Ishikawa (cell line): ENCODE data around the gene PRSS2.

Source experiments
- CEBPB ChIP-seq: IDR thresholded peaks from 2 replicates; pipeline ENCODE4 v1.6.1; 2012
- CREB1 ChIP-seq: IDR thresholded peaks from 2 replicates; pipeline ENCODE4 v1.6.1; 2012; ENCODE audit warnings: low read depth
- EGR1 ChIP-seq: IDR thresholded peaks from 2 replicates; pipeline ENCODE4 v1.6.1; 2012
- EP300 ChIP-seq: IDR thresholded peaks from 2 replicates; pipeline ENCODE4 v1.6.1; 2012; ENCODE audit warnings: borderline replicate concordance
- FOXM1 ChIP-seq: IDR thresholded peaks from 2 replicates; pipeline ENCODE4 v1.6.1; 2012; ENCODE audit warnings: low read depth, borderline replicate concordance
- NFIC ChIP-seq: IDR thresholded peaks from 2 replicates; pipeline ENCODE4 v1.6.1; 2012
- RAD21 ChIP-seq: IDR thresholded peaks from 2 replicates; pipeline ENCODE4 v1.6.1; 2012; ENCODE audit warnings: low read depth
- TAF1 ChIP-seq: IDR thresholded peaks from 2 replicates; pipeline ENCODE4 v1.6.1; 2012; ENCODE audit warnings: low read depth, mild to moderate bottlenecking
- TCF12 ChIP-seq: IDR thresholded peaks from 2 replicates; pipeline ENCODE4 v1.6.1; 2012; ENCODE audit warnings: low read depth
- TEAD4 ChIP-seq: IDR thresholded peaks from 2 replicates; pipeline ENCODE4 v1.6.1; 2012
- YY1 ChIP-seq: IDR thresholded peaks from 2 replicates; pipeline ENCODE4 v1.6.1; 2012; ENCODE audit warnings: low read depth
- ZBTB7A ChIP-seq: IDR thresholded peaks from 2 replicates; pipeline ENCODE4 v1.6.1; 2012; ENCODE audit warnings: low read depth
- TF ChIP-seq, protein P1 (sequence below): IDR thresholded peaks from 2 replicates; pipeline ENCODE4 v1.6.1; 2012; ENCODE audit warnings: low read depth, mild to moderate bottlenecking
- TF ChIP-seq, protein P2 (sequence below): IDR thresholded peaks from 2 replicates; pipeline ENCODE4 v1.6.1; 2012
- TF ChIP-seq, protein P3 (sequence below): IDR thresholded peaks from 2 replicates; pipeline ENCODE4 v1.6.1; 2012

The PRSS2 gene

DNA sequence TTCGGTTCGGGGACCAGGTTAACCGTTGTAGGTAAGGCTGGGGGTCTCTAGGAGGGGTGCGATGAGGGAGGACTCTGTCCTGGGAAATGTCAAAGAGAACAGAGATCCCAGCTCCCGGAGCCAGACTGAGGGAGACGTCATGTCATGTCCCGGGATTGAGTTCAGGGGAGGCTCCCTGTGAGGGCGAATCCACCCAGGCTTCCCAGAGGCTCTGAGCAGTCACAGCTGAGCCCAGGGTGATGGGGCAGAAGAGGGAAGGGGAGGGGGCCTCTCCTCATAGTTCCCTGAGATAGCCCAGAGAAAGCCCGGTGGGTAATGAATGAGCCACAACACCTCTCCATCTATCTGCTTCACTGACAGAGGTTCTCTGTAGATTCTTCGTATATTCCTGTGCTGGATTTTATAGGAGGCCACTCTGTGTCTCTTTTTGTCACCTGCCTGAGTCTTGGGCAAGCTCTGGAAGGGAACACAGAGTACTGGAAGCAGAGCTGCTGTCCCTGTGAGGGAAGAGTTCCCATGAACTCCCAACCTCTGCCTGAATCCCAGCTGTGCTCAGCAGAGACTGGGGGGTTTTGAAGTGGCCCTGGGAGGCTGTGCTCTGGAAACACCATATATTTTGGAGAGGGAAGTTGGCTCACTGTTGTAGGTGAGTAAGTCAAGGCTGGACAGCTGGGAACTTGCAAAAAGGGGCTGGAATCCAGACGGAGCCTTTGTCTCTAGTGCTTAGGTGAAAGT, 16.4 kb downstream of the PRSS2 start:
- no peak for TF ChIP-seq EGR1
- TF ChIP-seq, protein P1, sequence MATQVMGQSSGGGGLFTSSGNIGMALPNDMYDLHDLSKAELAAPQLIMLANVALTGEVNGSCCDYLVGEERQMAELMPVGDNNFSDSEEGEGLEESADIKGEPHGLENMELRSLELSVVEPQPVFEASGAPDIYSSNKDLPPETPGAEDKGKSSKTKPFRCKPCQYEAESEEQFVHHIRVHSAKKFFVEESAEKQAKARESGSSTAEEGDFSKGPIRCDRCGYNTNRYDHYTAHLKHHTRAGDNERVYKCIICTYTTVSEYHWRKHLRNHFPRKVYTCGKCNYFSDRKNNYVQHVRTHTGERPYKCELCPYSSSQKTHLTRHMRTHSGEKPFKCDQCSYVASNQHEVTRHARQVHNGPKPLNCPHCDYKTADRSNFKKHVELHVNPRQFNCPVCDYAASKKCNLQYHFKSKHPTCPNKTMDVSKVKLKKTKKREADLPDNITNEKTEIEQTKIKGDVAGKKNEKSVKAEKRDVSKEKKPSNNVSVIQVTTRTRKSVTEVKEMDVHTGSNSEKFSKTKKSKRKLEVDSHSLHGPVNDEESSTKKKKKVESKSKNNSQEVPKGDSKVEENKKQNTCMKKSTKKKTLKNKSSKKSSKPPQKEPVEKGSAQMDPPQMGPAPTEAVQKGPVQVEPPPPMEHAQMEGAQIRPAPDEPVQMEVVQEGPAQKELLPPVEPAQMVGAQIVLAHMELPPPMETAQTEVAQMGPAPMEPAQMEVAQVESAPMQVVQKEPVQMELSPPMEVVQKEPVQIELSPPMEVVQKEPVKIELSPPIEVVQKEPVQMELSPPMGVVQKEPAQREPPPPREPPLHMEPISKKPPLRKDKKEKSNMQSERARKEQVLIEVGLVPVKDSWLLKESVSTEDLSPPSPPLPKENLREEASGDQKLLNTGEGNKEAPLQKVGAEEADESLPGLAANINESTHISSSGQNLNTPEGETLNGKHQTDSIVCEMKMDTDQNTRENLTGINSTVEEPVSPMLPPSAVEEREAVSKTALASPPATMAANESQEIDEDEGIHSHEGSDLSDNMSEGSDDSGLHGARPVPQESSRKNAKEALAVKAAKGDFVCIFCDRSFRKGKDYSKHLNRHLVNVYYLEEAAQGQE, result no peak
- TF ChIP-seq CREB1, result no peak
- no peak for TF ChIP-seq TAF1
- no peak for TF ChIP-seq CEBPB
- no peak for TF ChIP-seq NFIC
- no peak for TF ChIP-seq EP300
- no peak for TF ChIP-seq RAD21
- TF ChIP-seq ZBTB7A, result no peak
- TF ChIP-seq YY1, result no peak
- TF ChIP-seq TEAD4, result no peak
- TF ChIP-seq, protein P2, sequence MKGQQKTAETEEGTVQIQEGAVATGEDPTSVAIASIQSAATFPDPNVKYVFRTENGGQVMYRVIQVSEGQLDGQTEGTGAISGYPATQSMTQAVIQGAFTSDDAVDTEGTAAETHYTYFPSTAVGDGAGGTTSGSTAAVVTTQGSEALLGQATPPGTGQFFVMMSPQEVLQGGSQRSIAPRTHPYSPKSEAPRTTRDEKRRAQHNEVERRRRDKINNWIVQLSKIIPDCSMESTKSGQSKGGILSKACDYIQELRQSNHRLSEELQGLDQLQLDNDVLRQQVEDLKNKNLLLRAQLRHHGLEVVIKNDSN, result no peak
- TF ChIP-seq, protein P3, sequence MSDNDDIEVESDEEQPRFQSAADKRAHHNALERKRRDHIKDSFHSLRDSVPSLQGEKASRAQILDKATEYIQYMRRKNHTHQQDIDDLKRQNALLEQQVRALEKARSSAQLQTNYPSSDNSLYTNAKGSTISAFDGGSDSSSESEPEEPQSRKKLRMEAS, result no peak
- TF ChIP-seq FOXM1, result no peak
- no peak for TF ChIP-seq TCF12

DNA sequence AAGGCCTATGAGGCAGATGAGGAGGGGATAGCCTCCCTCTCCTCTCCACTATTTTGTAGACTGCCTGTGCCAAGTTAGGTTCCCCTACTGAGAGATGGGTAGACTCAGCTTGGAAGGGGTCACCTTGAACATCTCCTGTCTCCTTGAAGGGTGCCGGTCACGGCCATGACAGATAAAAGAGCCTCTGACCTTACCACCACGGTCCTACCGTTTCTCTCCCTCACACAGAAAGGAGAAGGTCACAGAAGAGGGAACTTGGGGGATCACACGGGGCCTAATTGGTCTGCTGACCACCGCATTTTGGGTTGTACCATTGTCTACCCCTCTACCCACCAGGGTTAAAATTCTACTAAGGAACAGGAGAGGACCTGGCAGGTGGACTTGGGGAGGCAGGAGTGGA, 17.0 kb downstream of the PRSS2 start:
- TF ChIP-seq TEAD4, result no peak
- TF ChIP-seq, protein P1, result no peak
- no peak for TF ChIP-seq EGR1

DNA sequence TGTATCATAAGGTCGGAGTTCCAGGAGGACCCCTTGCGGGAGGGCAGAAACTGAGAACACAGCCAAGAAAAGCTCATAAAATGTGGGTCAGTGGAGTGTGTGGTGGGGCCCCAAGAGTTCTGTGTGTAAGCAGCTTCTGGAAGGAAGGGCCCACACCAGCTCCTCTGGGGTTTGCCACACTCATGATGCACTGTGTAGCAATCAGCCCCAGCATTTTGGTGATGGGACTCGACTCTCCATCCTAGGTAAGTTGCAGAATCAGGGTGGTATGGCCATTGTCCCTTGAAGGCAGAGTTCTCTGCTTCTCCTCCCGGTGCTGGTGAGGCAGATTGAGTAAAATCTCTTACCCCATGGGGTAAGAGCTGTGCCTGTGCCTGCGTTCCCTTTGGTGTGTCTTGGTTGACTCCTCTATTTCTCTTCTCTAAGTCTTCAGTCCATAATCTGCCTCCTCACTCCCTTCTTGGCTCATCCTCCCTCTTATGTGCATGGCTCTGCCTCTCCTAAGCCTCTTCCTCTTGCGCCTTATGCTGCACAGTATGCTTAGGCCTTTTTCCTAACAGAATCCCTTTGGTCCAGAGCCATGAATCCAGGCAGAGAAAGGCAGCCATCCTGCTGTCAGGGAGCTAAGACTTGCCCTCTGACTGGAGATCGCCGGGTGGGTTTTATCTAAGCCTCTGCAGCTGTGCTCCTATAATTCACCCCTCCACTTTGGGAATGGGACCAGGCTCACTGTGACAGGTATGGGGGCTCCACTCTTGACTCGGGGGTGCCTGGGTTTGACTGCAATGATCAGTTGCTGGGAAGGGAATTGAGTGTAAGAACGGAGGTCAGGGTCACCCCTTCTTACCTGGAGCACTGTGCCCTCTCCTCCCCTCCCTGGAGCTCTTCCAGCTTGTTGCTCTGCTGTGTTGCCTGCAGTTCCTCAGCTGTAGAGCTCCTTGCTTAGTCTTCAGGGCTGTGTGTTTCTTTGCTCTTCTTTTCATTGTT, 17.8 kb downstream of the PRSS2 start:
- TF ChIP-seq, protein P1, result no peak
- TF ChIP-seq TEAD4, result no peak
- TF ChIP-seq EGR1, result no peak
- TF ChIP-seq, protein P2, result no peak
- TF ChIP-seq CREB1, result no peak
- TF ChIP-seq CEBPB, result no peak
- TF ChIP-seq NFIC, result no peak
- no peak for TF ChIP-seq TCF12
- no peak for TF ChIP-seq TAF1
- no peak for TF ChIP-seq RAD21
- TF ChIP-seq FOXM1, result no peak
- TF ChIP-seq, protein P3, result no peak
- no peak for TF ChIP-seq EP300
- no peak for TF ChIP-seq ZBTB7A

DNA sequence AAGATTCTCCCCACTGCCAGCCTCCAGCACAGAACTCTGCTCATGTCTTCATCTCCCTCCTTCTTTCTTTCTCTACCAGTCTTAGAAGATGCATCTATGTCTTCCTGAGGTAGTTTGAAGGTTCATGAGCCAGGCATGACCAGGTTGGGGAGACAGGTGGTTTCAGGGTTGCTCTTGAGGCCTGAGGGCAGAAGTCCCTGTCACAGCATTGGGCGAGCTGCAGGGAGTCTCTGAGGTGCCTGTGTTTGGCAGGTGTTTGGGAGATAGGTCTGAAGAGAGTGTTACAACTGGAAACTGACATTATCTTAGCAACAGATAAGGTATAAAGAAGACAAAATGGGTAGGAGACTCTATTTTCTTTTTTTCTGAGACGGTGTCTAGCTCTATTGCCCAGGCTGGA, 18.7 kb downstream of the PRSS2 start:
- TF ChIP-seq EP300 (no peak), CEBPB (no peak), TEAD4 (no peak), RAD21 (no peak)
